HepG2 (cell line): Measurements from ENCODE around the gene CD34. TPM values are rescaled to one million over a fixed set of nuclear protein-coding genes. Genes with fewer than 3 reads are reported as not detected.

ENCODE experiments used
- ATAC-seq: fragments of 200-7000 bp; cut with Tn5 transposase; 3 replicates; pipeline ENCODE4 v1.9.1; 2020; ENCODE audit warnings: mild to moderate bottlenecking, moderate library complexity
- BruUV-seq: library from RNA; stranded (reverse); fragments of 400-500 nt; replicated peaks from 2 replicates; lab custom pipeline; 2021; lab: Mats Ljungman, UMichigan
- CTCF ChIA-PET: fragments of 300-600 bp; formaldehyde crosslinking; extraction: SDS; loops from one replicate; lab custom pipeline; 2021; ENCODE audit warnings: low total read pairs, inconsistent platforms, low intra/inter-chr PET ratio; lab: Yijun Ruan, JAX
- POLR2A ChIA-PET: fragments of 350-600 bp; sonication (Branson Sonifier 250); formaldehyde crosslinking; loops from one replicate; lab custom pipeline; 2020; ENCODE audit warnings: antibody characterized with exemption, inconsistent platforms; lab: Yijun Ruan, JAX
- DNase-seq: peaks from one replicate; pipeline ENCODE4 v3.0.0-alpha.2; 2015; ENCODE audit warnings: low spot score
- FAIRE-seq: peaks from 3 replicates; lab custom pipeline; 2011; peaks lifted over from hg19 to GRCh38; lab: Jason Lieb, UNC
- H2AFZ ChIP-seq: one replicate; pipeline ENCODE4 v1.6.1; 2011; ENCODE audit warnings: low read length, inconsistent platforms
- H3K27ac ChIP-seq: fragments of 300-600 bp; 3 replicates; pipeline ENCODE4 v1.8.0; 2011; ENCODE audit warnings: mixed run types, mild to moderate bottlenecking, mixed read lengths, low read length, inconsistent platforms; ENCODE audit not compliant: insufficient read depth; ENCODE audit errors: extremely low read length
- H3K27me3 ChIP-seq, 2 experiments: fragments of 200-600 bp in 1 of 2; 2 replicates in 1 of 2; 3 replicates in 1 of 2; pipeline versions ENCODE4 v1.6.0 to v1.8.0; 2011; ENCODE audit warnings: low read length in 2 of 2, mild to moderate bottlenecking in 2 of 2, moderate library complexity in 2 of 2, inconsistent platforms in 1 of 2; ENCODE audit not compliant: insufficient read depth in 2 of 2, control insufficient read depth in 1 of 2
- H3K36me3 ChIP-seq, 2 experiments: fragments of 200-600 bp in 1 of 2; replicated peaks in 1 of 2; 2 replicates in 1 of 2; 3 replicates in 1 of 2; pipeline versions ENCODE4 v1.5.1 to v1.8.0; 2011; ENCODE audit warnings: low read length in 2 of 2, inconsistent platforms in 1 of 2; ENCODE audit not compliant: insufficient read depth in 2 of 2, control insufficient read depth in 1 of 2
- H3K4me1 ChIP-seq: 2 replicates; pipeline ENCODE4 v1.5.1; 2012; ENCODE audit warnings: low read length, inconsistent platforms; ENCODE audit not compliant: insufficient read depth
- H3K4me2 ChIP-seq: 2 replicates; pipeline ENCODE4 v1.6.0; 2011; ENCODE audit warnings: low read depth, low read length, inconsistent platforms
- H3K4me3 ChIP-seq, 3 experiments: fragments of 200-600 bp in 1 of 3; sonication (generic), shearing (Covaris generic) in 1 of 3; replicated peaks in 1 of 3; 2 replicates each; pipeline ENCODE4 v1.5.1; 2011 to 2016; ENCODE audit warnings: low read length in 3 of 3, inconsistent platforms in 2 of 3, low read depth in 2 of 3, mild to moderate bottlenecking in 2 of 3, control low read depth in 1 of 3, mixed read lengths in 1 of 3; ENCODE audit not compliant: insufficient read depth in 1 of 3
- H3K79me2 ChIP-seq: one replicate; pipeline ENCODE4 v1.6.1; 2011; ENCODE audit warnings: low read length, inconsistent platforms; ENCODE audit not compliant: insufficient read depth
- H3K9ac ChIP-seq: 2 replicates; pipeline ENCODE4 v1.6.0; 2011; ENCODE audit warnings: mild to moderate bottlenecking, low read depth, low read length, inconsistent platforms; ENCODE audit not compliant: insufficient read depth
- H3K9me3 ChIP-seq: 2 replicates; pipeline ENCODE4 v1.5.1; 2012; ENCODE audit warnings: mild to moderate bottlenecking, low read length
- H4K20me1 ChIP-seq: 2 replicates; pipeline ENCODE4 v1.6.0; 2011; ENCODE audit warnings: inconsistent platforms, mild to moderate bottlenecking, low read length, moderate library complexity; ENCODE audit not compliant: insufficient read depth
- ATF3 ChIP-seq: sonication (generic); formaldehyde crosslinking; IDR thresholded peaks from 2 replicates; pipeline ENCODE4 v1.4.0; 2020; ENCODE audit warnings: missing genetic modification reagents
- PLRG1 ChIP-seq: fragments of 450-650 bp; conservative IDR thresholded peaks from 2 replicates; pipeline ENCODE4 v1.6.1; 2016
- SIX4 ChIP-seq: sonication (generic); formaldehyde crosslinking; IDR thresholded peaks from 2 replicates; pipeline ENCODE4 v1.4.0; 2020; ENCODE audit warnings: missing genetic modification reagents
- SOX6 ChIP-seq, 2 experiments: fragments of 450-650 bp in 1 of 2; sonication (generic) in 1 of 2; formaldehyde crosslinking in 1 of 2; IDR thresholded peaks; 2 replicates each; pipeline versions ENCODE4 v1.4.0 to v1.6.1; 2017 to 2020; ENCODE audit warnings: antibody characterized with exemption in 1 of 2, mild to moderate bottlenecking in 1 of 2, missing genetic modification reagents in 1 of 2
- SRSF1 ChIP-seq: fragments of 200-400 bp; formaldehyde crosslinking; optimal IDR thresholded peaks from 2 replicates; pipeline ENCODE3; 2017; ENCODE audit warnings: mild to moderate bottlenecking, low read depth, low read length, moderate library complexity
- ZSCAN29 ChIP-seq: sonication (generic); formaldehyde crosslinking; conservative IDR thresholded peaks from 2 replicates; pipeline ENCODE4 v1.4.0; 2020; ENCODE audit warnings: mild to moderate bottlenecking, missing genetic modification reagents
- WGBS: methylation state at CpG from one replicate; pipeline ENCODE4 v1.1.6; 2017; ENCODE audit warnings: low lambda C conversion rate; 5-methylcytosine and 5-hydroxymethylcytosine counted together
- in situ Hi-C: cut with HindIII; loops from 2 replicates; pipeline ENCODE4 v1.10.0; 2017; ENCODE audit warnings: low pct_unique_long_range_greater_than_20kb; ENCODE audit not compliant: extremely low pct_ligation_motif_present
- intact Hi-C: fragments of 100-400 bp; cut with micrococcal nuclease; formaldehyde crosslinking; loops from one replicate; pipeline ENCODE4 v1.10.0; 2022; ENCODE audit not compliant: unreplicated experiment
- polyA plus RNA-seq, 8 experiments: library from polyadenylated mRNA; depleted of rRNA in 3 of 8; stranded (reverse) in 7 of 8; unstranded in 1 of 8; fragments of >200 nt; fragmentation: Illumina TruSeq in 4 of 8; extraction: Trizol in 4 of 8; gene quantifications; 2 replicates each; pipeline versions ENCODE4 v1.2.1 to v1.2.3, GENCODE V29; 2011 to 2016; ENCODE audit warnings: low read depth in 4 of 8, missing spikeins in 1 of 8, mixed read lengths in 1 of 8; ENCODE audit not compliant: insufficient read depth in 1 of 8
- total RNA-seq, 5 experiments: library from RNA; depleted of rRNA; stranded (reverse); fragments of >200 nt; fragmentation: Illumina TruSeq; extraction: Trizol; gene quantifications; 2 replicates each; pipeline ENCODE4 v1.2.3, GENCODE V29; 2016; ENCODE audit warnings: low read depth in 1 of 5
- TF ChIP-seq, protein P1 (sequence below): sonication (generic); formaldehyde crosslinking; IDR thresholded peaks from 2 replicates; pipeline ENCODE4 v1.5.0; 2020; ENCODE audit warnings: mild to moderate bottlenecking, missing genetic modification reagents, borderline replicate concordance
- TF ChIP-seq, protein P2 (sequence below): sonication (generic); formaldehyde crosslinking; IDR thresholded peaks from 2 replicates; pipeline ENCODE4 v1.4.0; 2020; ENCODE audit warnings: missing genetic modification reagents, borderline replicate concordance
- TF ChIP-seq, protein P3 (sequence below): sonication (generic); formaldehyde crosslinking; IDR thresholded peaks from 2 replicates; pipeline ENCODE4 v1.4.0; 2020; ENCODE audit warnings: missing genetic modification reagents, borderline replicate concordance

The CD34 gene
- total and polyA plus RNA-seq, 2 of the 13 experiments (the other 11 are each of a cell fraction or from before 2014, with no cell fraction given) = not detected

- BruUV-seq = no TSS peak
Measured at GRCh38 chr1:207857447-207857846, 53.5 kb downstream of the CD34 start.

More at GRCh38 chr1:207857447-207857846, 53.5 kb downstream of the CD34 start:
- intact Hi-C loops = no loop called here
- Histone ChIP-seq H4K20me1 (no peaks in the 10 kb centered on the region), H3K4me3 (no peak overlapping the region), H3K27me3 (no peaks in the 10 kb centered on the region), H3K9ac (no peak overlapping the region), H3K79me2 (no peaks in the 10 kb centered on the region), H3K27ac (no peak overlapping the region), H2AFZ (no peak overlapping the region), H3K36me3 (peaks cover 0 to 5% of the 10 kb centered on the region in 2 experiments; a peak in 3 of 5 replicates), H3K9me3 (no peaks in the 10 kb centered on the region), H3K4me2 (no peak overlapping the region), H3K4me1 (peaks cover 35% of the 10 kb centered on the region)
- in situ Hi-C loops = no loop called here
- 97% methylated on average over 7 of the region's 7 CpGs for WGBS
- FAIRE-seq (no peak), DNase-seq (no peak), ATAC-seq (no peak)
- ChIA-PET POLR2A (no interaction called here), CTCF (no interaction called here)
- TF ChIP-seq, protein P1, sequence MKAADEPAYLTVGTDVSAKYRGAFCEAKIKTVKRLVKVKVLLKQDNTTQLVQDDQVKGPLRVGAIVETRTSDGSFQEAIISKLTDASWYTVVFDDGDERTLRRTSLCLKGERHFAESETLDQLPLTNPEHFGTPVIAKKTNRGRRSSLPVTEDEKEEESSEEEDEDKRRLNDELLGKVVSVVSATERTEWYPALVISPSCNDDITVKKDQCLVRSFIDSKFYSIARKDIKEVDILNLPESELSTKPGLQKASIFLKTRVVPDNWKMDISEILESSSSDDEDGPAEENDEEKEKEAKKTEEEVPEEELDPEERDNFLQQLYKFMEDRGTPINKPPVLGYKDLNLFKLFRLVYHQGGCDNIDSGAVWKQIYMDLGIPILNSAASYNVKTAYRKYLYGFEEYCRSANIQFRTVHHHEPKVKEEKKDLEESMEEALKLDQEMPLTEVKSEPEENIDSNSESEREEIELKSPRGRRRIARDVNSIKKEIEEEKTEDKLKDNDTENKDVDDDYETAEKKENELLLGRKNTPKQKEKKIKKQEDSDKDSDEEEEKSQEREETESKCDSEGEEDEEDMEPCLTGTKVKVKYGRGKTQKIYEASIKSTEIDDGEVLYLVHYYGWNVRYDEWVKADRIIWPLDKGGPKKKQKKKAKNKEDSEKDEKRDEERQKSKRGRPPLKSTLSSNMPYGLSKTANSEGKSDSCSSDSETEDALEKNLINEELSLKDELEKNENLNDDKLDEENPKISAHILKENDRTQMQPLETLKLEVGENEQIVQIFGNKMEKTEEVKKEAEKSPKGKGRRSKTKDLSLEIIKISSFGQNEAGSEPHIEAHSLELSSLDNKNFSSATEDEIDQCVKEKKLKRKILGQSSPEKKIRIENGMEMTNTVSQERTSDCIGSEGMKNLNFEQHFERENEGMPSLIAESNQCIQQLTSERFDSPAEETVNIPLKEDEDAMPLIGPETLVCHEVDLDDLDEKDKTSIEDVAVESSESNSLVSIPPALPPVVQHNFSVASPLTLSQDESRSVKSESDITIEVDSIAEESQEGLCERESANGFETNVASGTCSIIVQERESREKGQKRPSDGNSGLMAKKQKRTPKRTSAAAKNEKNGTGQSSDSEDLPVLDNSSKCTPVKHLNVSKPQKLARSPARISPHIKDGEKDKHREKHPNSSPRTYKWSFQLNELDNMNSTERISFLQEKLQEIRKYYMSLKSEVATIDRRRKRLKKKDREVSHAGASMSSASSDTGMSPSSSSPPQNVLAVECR (CRISPR knock-in tag) = no peak
- no peak for TF ChIP-seq SRSF1
- TF ChIP-seq, protein P2, sequence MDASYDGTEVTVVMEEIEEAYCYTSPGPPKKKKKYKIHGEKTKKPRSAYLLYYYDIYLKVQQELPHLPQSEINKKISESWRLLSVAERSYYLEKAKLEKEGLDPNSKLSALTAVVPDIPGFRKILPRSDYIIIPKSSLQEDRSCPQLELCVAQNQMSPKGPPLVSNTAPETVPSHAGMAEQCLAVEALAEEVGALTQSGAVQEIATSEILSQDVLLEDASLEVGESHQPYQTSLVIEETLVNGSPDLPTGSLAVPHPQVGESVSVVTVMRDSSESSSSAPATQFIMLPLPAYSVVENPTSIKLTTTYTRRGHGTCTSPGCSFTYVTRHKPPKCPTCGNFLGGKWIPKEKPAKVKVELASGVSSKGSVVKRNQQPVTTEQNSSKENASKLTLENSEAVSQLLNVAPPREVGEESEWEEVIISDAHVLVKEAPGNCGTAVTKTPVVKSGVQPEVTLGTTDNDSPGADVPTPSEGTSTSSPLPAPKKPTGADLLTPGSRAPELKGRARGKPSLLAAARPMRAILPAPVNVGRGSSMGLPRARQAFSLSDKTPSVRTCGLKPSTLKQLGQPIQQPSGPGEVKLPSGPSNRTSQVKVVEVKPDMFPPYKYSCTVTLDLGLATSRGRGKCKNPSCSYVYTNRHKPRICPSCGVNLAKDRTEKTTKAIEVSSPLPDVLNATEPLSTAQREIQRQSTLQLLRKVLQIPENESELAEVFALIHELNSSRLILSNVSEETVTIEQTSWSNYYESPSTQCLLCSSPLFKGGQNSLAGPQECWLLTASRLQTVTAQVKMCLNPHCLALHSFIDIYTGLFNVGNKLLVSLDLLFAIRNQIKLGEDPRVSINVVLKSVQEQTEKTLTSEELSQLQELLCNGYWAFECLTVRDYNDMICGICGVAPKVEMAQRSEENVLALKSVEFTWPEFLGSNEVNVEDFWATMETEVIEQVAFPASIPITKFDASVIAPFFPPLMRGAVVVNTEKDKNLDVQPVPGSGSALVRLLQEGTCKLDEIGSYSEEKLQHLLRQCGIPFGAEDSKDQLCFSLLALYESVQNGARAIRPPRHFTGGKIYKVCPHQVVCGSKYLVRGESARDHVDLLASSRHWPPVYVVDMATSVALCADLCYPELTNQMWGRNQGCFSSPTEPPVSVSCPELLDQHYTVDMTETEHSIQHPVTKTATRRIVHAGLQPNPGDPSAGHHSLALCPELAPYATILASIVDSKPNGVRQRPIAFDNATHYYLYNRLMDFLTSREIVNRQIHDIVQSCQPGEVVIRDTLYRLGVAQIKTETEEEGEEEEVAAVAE (CRISPR knock-in tag) = no peak
- TF ChIP-seq, protein P3, sequence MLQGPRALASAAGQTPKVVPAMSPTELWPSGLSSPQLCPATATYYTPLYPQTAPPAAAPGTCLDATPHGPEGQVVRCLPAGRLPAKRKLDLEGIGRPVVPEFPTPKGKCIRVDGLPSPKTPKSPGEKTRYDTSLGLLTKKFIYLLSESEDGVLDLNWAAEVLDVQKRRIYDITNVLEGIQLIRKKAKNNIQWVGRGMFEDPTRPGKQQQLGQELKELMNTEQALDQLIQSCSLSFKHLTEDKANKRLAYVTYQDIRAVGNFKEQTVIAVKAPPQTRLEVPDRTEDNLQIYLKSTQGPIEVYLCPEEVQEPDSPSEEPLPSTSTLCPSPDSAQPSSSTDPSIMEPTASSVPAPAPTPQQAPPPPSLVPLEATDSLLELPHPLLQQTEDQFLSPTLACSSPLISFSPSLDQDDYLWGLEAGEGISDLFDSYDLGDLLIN (CRISPR knock-in tag) = no peak
- no peak for TF ChIP-seq SOX6 (IDR thresholded peaks at IDR 0.05)
- TF ChIP-seq SOX6 (CRISPR knock-in tag; IDR thresholded peaks at IDR 0.05) = no peak
- no peak for TF ChIP-seq ATF3 (CRISPR knock-in tag)
- TF ChIP-seq PLRG1 = no peak
- no peak for TF ChIP-seq ZSCAN29
- TF ChIP-seq SIX4 (CRISPR knock-in tag) = no peak
